H1 (cell line): ENCODE measurements around the gene HTRA2. TPM values are rescaled to one million over a fixed set of nuclear protein-coding genes. Genes with fewer than 3 reads are reported as not detected.

Experiments
- CTCF ChIA-PET: fragments of 300-600 bp; sonication (Branson Sonifier 250); formaldehyde crosslinking; loops from one replicate; lab custom pipeline; 2021; ENCODE audit not compliant: partially characterized antibody; lab: Charles Lee
- POLR2A ChIA-PET: fragments of 300-600 bp; sonication (Branson Sonifier 250); formaldehyde crosslinking; loops from one replicate; lab custom pipeline; 2021; ENCODE audit warnings: inconsistent platforms; ENCODE audit not compliant: partially characterized antibody; lab: Charles Lee
- DNase-seq, 2 experiments: peaks; one replicate each; pipeline versions ENCODE4 v3.0.0 to v3.0.0-alpha.2; 2010 to 2022; ENCODE audit warnings: low spot score in 2 of 2, low read depth in 1 of 2, mixed read lengths in 1 of 2
- FAIRE-seq: peaks from 2 replicates; lab custom pipeline; 2011; peaks lifted over from hg19 to GRCh38; lab: Jason Lieb, UNC
- H2AFZ ChIP-seq: 2 replicates; pipeline ENCODE4 v1.8.1; 2012; ENCODE audit warnings: low read length, inconsistent platforms
- H2AK5ac ChIP-seq: 2 replicates; pipeline ENCODE4 v1.6.1; 2013; ENCODE audit warnings: low read depth, low read length
- H2BK120ac ChIP-seq: replicated peaks from 2 replicates; pipeline ENCODE3; 2013; ENCODE audit warnings: low read depth, low read length, inconsistent platforms
- H2BK12ac ChIP-seq: 2 replicates; pipeline ENCODE4 v1.6.1; 2013; ENCODE audit warnings: low read depth, low read length
- H2BK15ac ChIP-seq: 2 replicates; pipeline ENCODE4 v1.6.1; 2013; ENCODE audit warnings: low read length
- H2BK20ac ChIP-seq: 2 replicates; pipeline ENCODE4 v1.6.1; 2013; ENCODE audit warnings: low read length
- H2BK5ac ChIP-seq: 2 replicates; pipeline ENCODE4 v1.6.1; 2013; ENCODE audit warnings: low read depth, low read length
- H3K14ac ChIP-seq: 2 replicates; pipeline ENCODE4 v1.6.1; 2013; ENCODE audit warnings: inconsistent platforms; ENCODE audit not compliant: insufficient read length
- H3K18ac ChIP-seq: 2 replicates; pipeline ENCODE4 v1.6.1; 2013; ENCODE audit warnings: low read length; ENCODE audit errors: extremely low read depth
- H3K23ac ChIP-seq: 2 replicates; pipeline ENCODE4 v1.6.1; 2013; ENCODE audit warnings: inconsistent platforms; ENCODE audit not compliant: insufficient read length
- H3K23me2 ChIP-seq: 2 replicates; pipeline ENCODE4 v1.6.1; 2013; ENCODE audit warnings: low read depth, low read length
- H3K27ac ChIP-seq: 2 replicates; pipeline ENCODE4 v1.6.1; 2011; ENCODE audit warnings: low read depth, low read length, inconsistent platforms
- H3K27me3 ChIP-seq, 4 experiments: replicated peaks in 1 of 4; 1 replicate in 1 of 4; 2 replicates in 3 of 4; pipeline versions ENCODE4 v1.6.1 to v1.8.1; 2011 to 2013; ENCODE audit warnings: low read length in 3 of 4, mild to moderate bottlenecking in 3 of 4, inconsistent platforms in 2 of 4, mixed read lengths in 2 of 4, moderate library complexity in 1 of 4; ENCODE audit not compliant: control insufficient read depth in 3 of 4, insufficient read depth in 3 of 4; ENCODE audit errors: extremely low read depth in 1 of 4
- H3K36me3 ChIP-seq, 4 experiments: 2 replicates each; pipeline versions ENCODE4 v1.6.1 to v1.8.1; 2011 to 2013; ENCODE audit warnings: mild to moderate bottlenecking in 4 of 4, low read length in 3 of 4, moderate library complexity in 2 of 4, control low read depth in 1 of 4, inconsistent platforms in 1 of 4; ENCODE audit not compliant: insufficient read depth in 4 of 4, control insufficient read depth in 2 of 4
- H3K4ac ChIP-seq: replicated peaks from 2 replicates; pipeline ENCODE3; 2013; ENCODE audit warnings: low read length, low read depth, mixed read lengths, inconsistent platforms; ENCODE audit not compliant: insufficient read length
- H3K4me1 ChIP-seq, 4 experiments: replicated peaks in 1 of 4; 1 replicate in 1 of 4; 2 replicates in 3 of 4; pipeline versions ENCODE4 v1.6.1 to v1.8.1; 2011 to 2013; ENCODE audit warnings: low read length in 3 of 4, inconsistent platforms in 2 of 4, mixed read lengths in 1 of 4; ENCODE audit not compliant: insufficient read depth in 4 of 4, control insufficient read depth in 3 of 4
- H3K4me2 ChIP-seq, 2 experiments: 2 replicates each; pipeline versions ENCODE4 v1.6.1 to v1.8.1; 2011 to 2013; ENCODE audit warnings: low read depth in 2 of 2, low read length in 2 of 2, control low read depth in 1 of 2, inconsistent platforms in 1 of 2, mild to moderate bottlenecking in 1 of 2; ENCODE audit not compliant: insufficient read depth in 1 of 2
- H3K4me3 ChIP-seq, 4 experiments: fragments of 200-600, 300-600 bp in 1 of 4; sonication (generic), shearing (Covaris generic), sonication (Bioruptor Twin) in 1 of 4; 2 replicates each; pipeline versions ENCODE4 v1.5.1 to v1.8.1; 2011 to 2016; ENCODE audit warnings: low read length in 4 of 4, low read depth in 3 of 4, control low read depth in 2 of 4, inconsistent platforms in 2 of 4, mild to moderate bottlenecking in 2 of 4, mixed read lengths in 1 of 4, moderate library complexity in 1 of 4; ENCODE audit not compliant: insufficient read depth in 2 of 4; ENCODE audit errors: extremely low read depth in 1 of 4
- H3K56ac ChIP-seq: replicated peaks from 2 replicates; pipeline ENCODE3; 2013; ENCODE audit warnings: low read depth, mild to moderate bottlenecking, mixed read lengths, low read length, inconsistent platforms; ENCODE audit not compliant: insufficient read length
- H3K79me1 ChIP-seq: 2 replicates; pipeline ENCODE4 v1.6.1; 2013; ENCODE audit warnings: low read depth, low read length, control low read depth
- H3K79me2 ChIP-seq, 2 experiments: 2 replicates each; pipeline versions ENCODE4 v1.6.1 to v1.8.1; 2012 to 2013; ENCODE audit warnings: low read length in 2 of 2, mild to moderate bottlenecking in 2 of 2, inconsistent platforms in 1 of 2; ENCODE audit not compliant: insufficient read depth in 2 of 2, control insufficient read depth in 1 of 2
- H3K9ac ChIP-seq, 4 experiments: replicated peaks in 1 of 4; 1 replicate in 1 of 4; 2 replicates in 3 of 4; pipeline versions ENCODE4 v1.6.1 to v1.8.1; 2011 to 2013; ENCODE audit warnings: low read depth in 3 of 4, low read length in 3 of 4, control low read depth in 2 of 4, mild to moderate bottlenecking in 2 of 4, moderate library complexity in 2 of 4, inconsistent platforms in 1 of 4; ENCODE audit errors: extremely low read depth in 1 of 4
- H3K9me3 ChIP-seq, 2 experiments: 2 replicates each; pipeline versions ENCODE4 v1.6.1 to v1.8.1; 2012 to 2013; ENCODE audit warnings: mild to moderate bottlenecking in 2 of 2, moderate library complexity in 2 of 2, control low read depth in 1 of 2, inconsistent platforms in 1 of 2, low read depth in 1 of 2, low read length in 1 of 2, mixed read lengths in 1 of 2; ENCODE audit not compliant: insufficient read depth in 2 of 2
- H4K20me1 ChIP-seq, 2 experiments: replicated peaks in 1 of 2; 2 replicates each; pipeline versions ENCODE3 to v1.8.1; 2011 to 2013; ENCODE audit warnings: inconsistent platforms in 2 of 2, low read length in 2 of 2, mild to moderate bottlenecking in 1 of 2; ENCODE audit not compliant: insufficient read depth in 2 of 2, control insufficient read depth in 1 of 2
- H4K5ac ChIP-seq: 2 replicates; pipeline ENCODE4 v1.6.1; 2013; ENCODE audit warnings: low read length, low read depth, mixed read lengths, inconsistent platforms; ENCODE audit not compliant: insufficient read length
- H4K8ac ChIP-seq: 2 replicates; pipeline ENCODE4 v1.8.0; 2013; ENCODE audit warnings: mild to moderate bottlenecking, moderate library complexity, low read length, inconsistent platforms; ENCODE audit not compliant: insufficient read depth; ENCODE audit errors: extremely low read depth
- H4K91ac ChIP-seq: replicated peaks from 2 replicates; pipeline ENCODE3; 2013; ENCODE audit warnings: low read length, mixed read lengths, inconsistent platforms; ENCODE audit not compliant: insufficient read length
- ASH2L ChIP-seq: fragments of 200-600, 300-600 bp; sonication (generic); IDR thresholded peaks from one replicate; pipeline ENCODE4 v1.7.1; 2017; ENCODE audit warnings: low read length
- BACH1 ChIP-seq: IDR thresholded peaks from 2 replicates; pipeline ENCODE4 v1.6.1; 2012; ENCODE audit warnings: low read length, improper control_type of control experiment
- CEBPB ChIP-seq: IDR thresholded peaks from 2 replicates; pipeline ENCODE4 v1.6.1; 2012; ENCODE audit warnings: low read depth, low read length
- EGR1 ChIP-seq: IDR thresholded peaks from 2 replicates; pipeline ENCODE4 v1.6.1; 2011; ENCODE audit warnings: low read depth, low read length, borderline replicate concordance
- FOSL1 ChIP-seq: IDR thresholded peaks from 2 replicates; pipeline ENCODE4 v1.6.1; 2011; ENCODE audit warnings: mild to moderate bottlenecking, low read depth, low read length, moderate library complexity; ENCODE audit not compliant: insufficient read depth
- GABPA ChIP-seq: IDR thresholded peaks from 2 replicates; pipeline ENCODE4 v1.6.1; 2011; ENCODE audit warnings: mild to moderate bottlenecking, low read length, moderate library complexity, borderline replicate concordance; ENCODE audit not compliant: insufficient read depth
- HDAC6 ChIP-seq: IDR thresholded peaks from one replicate; pipeline ENCODE4 v1.7.1; 2012; ENCODE audit warnings: low read depth, mild to moderate bottlenecking, inconsistent platforms, low read length, moderate library complexity
- JUND ChIP-seq: IDR thresholded peaks from 2 replicates; pipeline ENCODE4 v1.6.1; 2011; ENCODE audit warnings: mild to moderate bottlenecking, improper control_type of control experiment, low read length
- NRF1 ChIP-seq: IDR thresholded peaks from 2 replicates; pipeline ENCODE4 v1.6.1; 2011; ENCODE audit warnings: mild to moderate bottlenecking, low read depth, low read length, improper control_type of control experiment
- POU5F1 ChIP-seq: IDR thresholded peaks from 2 replicates; pipeline ENCODE4 v1.6.1; 2011; ENCODE audit warnings: low read depth, mild to moderate bottlenecking, low read length, moderate library complexity
- RAD21 ChIP-seq, 2 experiments: IDR thresholded peaks in 1 of 2; conservative IDR thresholded peaks in 1 of 2; 2 replicates each; pipeline ENCODE4 v1.6.1; 2011; ENCODE audit warnings: low read depth in 2 of 2, low read length in 2 of 2, improper control_type of control experiment in 1 of 2, inconsistent platforms in 1 of 2, mild to moderate bottlenecking in 1 of 2, moderate library complexity in 1 of 2
- TCF12 ChIP-seq: IDR thresholded peaks from 2 replicates; pipeline ENCODE4 v1.6.1; 2011; ENCODE audit warnings: low read depth, mild to moderate bottlenecking, low read length
- WGBS, 2 experiments: shearing (Covaris generic) in 1 of 2; methylation state at CpG; one replicate each; pipeline versions ENCODE4 v1.1.6 to v1.1.7; 2013 to 2015; ENCODE audit warnings: low lambda C conversion rate in 2 of 2, mixed read lengths in 2 of 2, inconsistent platforms in 1 of 2, low coverage in 1 of 2, missing lambda C conversion rate in 1 of 2; ENCODE audit not compliant: insufficient replicate concordance in 2 of 2, insufficient coverage in 1 of 2, insufficient read length in 1 of 2; ENCODE audit errors: extremely low coverage in 1 of 2, missing lambda C conversion rate in 1 of 2; 5-methylcytosine and 5-hydroxymethylcytosine counted together
- polyA plus RNA-seq, 7 experiments: library from polyadenylated mRNA; depleted of rRNA in 3 of 7; stranded (reverse) in 5 of 7; unstranded in 2 of 7; fragments of >200 nt in 5 of 7; fragments of 200-250 nt in 2 of 7; gene quantifications; 1 replicate in 5 of 7; 2 replicates in 1 of 7; 4 replicates in 1 of 7; pipeline versions ENCODE4 v1.2.1 to v1.2.3, GENCODE V29; 2011 to 2013; ENCODE audit warnings: missing spikeins in 2 of 7, mixed read lengths in 2 of 7
- total RNA-seq: library from RNA; stranded (reverse); fragmentation: NEBNext Ultra II Directional; extraction: Animal tissue kit (Norgen Biotek cat#: 25700); gene quantifications from 2 replicates; pipeline ENCODE4 v1.2.1, GENCODE V29; 2021
- TF ChIP-seq, protein P1 (sequence below): IDR thresholded peaks from 2 replicates; pipeline ENCODE4 v1.6.1; 2011; ENCODE audit warnings: low read length, improper control_type of control experiment

HTRA2 gene
- total and polyA plus RNA-seq, 2 of the 8 experiments (the other 6 are each of a cell fraction or from before 2014, with no cell fraction given) = 21.6 to 37.6 TPM

DNA sequence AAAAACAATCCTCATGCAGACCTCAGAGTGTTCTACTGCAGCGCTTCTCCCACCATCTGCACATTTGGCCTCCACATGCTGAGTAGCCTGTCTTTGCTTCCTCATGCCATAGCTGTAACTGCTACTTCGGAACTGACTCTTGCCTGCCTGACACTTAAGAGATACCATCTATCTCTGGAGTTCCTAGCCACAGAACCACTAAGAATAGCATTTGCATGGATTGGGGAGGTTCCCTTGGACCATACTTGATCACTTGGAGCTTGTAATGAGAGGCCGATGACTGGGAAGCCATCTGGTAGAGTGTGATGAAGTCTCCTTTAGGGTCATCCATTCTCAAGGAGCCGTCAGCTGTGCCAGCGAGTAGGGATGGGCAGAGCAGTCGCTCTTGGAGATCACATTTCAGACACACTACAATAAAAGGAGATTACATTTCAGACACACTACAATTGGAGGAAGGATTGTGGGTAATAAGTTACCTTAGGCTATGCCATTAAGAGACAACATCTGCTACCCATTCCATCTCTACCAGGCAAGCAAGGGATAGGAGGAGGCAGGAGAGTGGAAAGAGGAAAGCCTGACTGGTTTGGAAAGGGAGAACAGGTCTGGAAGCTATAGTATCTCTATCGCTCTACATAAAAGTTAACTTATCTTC, 46.6 kb downstream of the HTRA2 start:
- Histone ChIP-seq H2BK120ac (no peak overlapping the region), H3K14ac (no peak overlapping the region), H3K18ac (no peak overlapping the region), H3K56ac (no peak overlapping the region), H3K9me3 (no peaks in the 10 kb centered on the region), H4K8ac (no peak overlapping the region), H3K4me2 (no peak overlapping the region), H3K36me3 (no peaks in the 10 kb centered on the region), H4K20me1 (no peaks in the 10 kb centered on the region), H2AFZ (no peak overlapping the region), H2BK15ac (no peak overlapping the region), H3K79me1 (no peaks in the 10 kb centered on the region), H3K23ac (no peak overlapping the region), H3K27me3 (no peaks in the 10 kb centered on the region), H3K4ac (no peak overlapping the region), H2BK20ac (no peak overlapping the region), H3K4me1 (no peaks in the 10 kb centered on the region), H4K91ac (no peak overlapping the region), H3K4me3 (no peak overlapping the region), H2AK5ac (no peak overlapping the region), H3K79me2 (no peaks in the 10 kb centered on the region), H3K9ac (no peak overlapping the region), H3K27ac (no peak overlapping the region), H3K23me2 (0 out of 2 replicates have a peak, but pooled peaks cover 1% of the 10 kb centered on the region), H2BK5ac (no peak overlapping the region), H2BK12ac (no peak overlapping the region), H4K5ac (no peak overlapping the region)
- DNase-seq = no peak
- CTCF ChIA-PET = interaction anchor here (0.8 to 10.0 kb wide), 9 partner anchors 10 to 242 kb away, joined by 3 to 158 read pairs (median 5); partner anchors contain the start of genes CCDC142 and TTC31
- no peak for FAIRE-seq
- 86% methylated on average over 7 of the region's 7 CpGs; no CpG with 5 or more reads in 1 of the 2 experiments for WGBS, 2 experiments
- POLR2A ChIA-PET = interaction anchor here (1.5 kb wide), 1 partner anchor 78 kb away, joined by 4 read pairs; no protein-coding TSS in a partner anchor
- TF ChIP-seq NRF1 (no peak), RAD21 (IDR thresholded peaks at IDR 0.05 in 1 of 2, conservative IDR thresholded peaks at IDR 0.05 in 1 of 2; ENCODE audit: low read depth in 2 of 2, low read length in 2 of 2) (no peak), HDAC6 (no peak), POU5F1 (no peak), CEBPB (no peak), FOSL1 (no peak), TCF12 (no peak), EGR1 (no peak), GABPA (no peak), ASH2L (no peak), JUND (no peak), BACH1 (no peak)
- TF ChIP-seq, protein P1, sequence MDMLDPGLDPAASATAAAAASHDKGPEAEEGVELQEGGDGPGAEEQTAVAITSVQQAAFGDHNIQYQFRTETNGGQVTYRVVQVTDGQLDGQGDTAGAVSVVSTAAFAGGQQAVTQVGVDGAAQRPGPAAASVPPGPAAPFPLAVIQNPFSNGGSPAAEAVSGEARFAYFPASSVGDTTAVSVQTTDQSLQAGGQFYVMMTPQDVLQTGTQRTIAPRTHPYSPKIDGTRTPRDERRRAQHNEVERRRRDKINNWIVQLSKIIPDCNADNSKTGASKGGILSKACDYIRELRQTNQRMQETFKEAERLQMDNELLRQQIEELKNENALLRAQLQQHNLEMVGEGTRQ = no peak
